UCSD-AML1 (cell line): Measurements from ENCODE around the gene NEDD9.

Experiments
- DNase-seq: peaks from one replicate; lab custom pipeline; 2025; ENCODE audit not compliant: unreplicated experiment; lab: John Stamatoyannopoulos, UW

The NEDD9 gene

GRCh38 chr6:11260249-11261038, 28.0 kb upstream of the NEDD9 start:
- DNase-seq: no peak

DNA sequence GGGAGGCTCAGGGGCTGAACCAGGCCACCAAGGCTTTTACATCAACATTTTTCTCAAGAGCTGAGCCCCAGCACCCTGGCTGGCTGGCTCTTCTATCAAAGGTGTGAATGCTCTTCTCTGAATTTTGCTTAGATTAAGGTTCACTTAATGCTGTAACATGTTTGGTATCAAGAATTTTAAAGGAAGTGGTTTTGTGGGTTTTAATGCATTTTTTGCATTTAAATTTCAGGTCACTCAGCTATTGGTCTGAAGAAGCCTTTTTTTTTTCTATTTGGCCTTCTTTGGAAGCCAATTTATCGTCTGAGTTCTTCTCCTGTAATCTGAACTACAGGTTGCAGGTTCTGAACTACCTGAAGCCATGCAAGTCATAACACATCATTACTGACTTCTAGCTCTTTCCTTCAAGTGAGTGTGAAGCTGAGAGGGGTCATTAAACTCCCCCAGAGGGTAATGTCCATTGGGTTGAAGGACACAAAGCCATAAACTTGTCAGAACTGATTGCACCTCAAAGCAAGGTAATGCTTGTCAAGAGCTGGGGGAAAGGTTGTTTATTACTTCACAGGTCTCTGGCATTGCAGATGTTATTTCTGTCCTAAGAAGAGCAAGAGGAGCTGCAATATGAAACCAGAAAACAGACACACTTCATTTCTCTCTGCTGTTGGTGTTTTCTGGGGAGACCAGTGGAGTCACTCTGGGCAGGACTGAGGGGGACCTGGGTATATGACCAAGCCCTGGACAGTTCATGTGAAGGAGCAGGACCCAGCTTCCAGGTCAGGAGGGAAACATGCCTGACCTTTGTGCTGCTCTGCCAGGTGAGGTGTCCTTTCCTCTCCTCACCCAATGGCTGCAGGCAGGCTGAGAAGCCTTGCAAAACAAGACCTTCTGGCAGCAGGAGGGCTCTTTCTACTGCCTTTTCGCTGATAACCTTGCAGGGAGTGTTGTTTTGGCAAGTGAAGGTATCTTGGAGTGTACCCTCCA, 26.1 kb upstream of the NEDD9 start:
- DNase-seq: no peak

DNA sequence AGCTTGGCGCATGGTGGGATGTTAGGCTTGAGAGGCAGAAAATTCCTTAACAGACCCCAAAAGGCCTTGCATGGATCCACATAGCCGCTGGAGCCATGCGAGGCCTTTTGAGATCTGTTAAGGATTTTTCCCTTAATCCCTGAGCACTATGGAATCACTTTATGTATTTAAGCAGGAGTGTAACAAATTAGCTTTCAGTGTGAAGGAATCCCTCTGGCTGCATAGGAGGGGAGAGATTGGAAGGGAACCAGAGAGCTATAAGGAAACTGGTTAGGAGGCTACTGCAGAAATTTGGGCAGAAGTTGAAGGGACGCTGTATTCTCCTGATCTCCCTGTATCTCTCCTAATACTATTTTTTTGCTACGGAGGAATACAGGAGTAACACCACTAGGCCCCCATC, 23.1 kb upstream of the NEDD9 start:
- no peak for DNase-seq

DNA sequence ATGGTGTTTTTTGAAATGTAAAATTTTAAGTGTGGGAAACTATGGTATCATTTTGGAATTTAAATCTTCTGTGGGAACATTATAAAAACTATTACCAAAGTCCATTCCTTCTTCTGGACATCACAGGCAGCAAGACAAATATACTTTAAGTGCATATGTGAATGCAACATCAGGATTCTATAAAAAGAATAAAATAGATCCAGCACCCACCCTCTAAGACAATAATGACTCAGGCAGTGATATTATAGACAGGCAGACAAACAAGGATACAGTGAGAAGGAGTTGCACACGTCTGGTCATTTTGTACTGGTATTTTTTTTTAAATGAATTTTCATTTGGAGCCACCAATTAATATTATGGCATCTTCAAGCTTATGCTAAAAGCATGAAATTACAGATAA, 21.1 kb upstream of the NEDD9 start:
- no peak for DNase-seq

GRCh38 chr6:11251553-11252360, 19.3 kb upstream of the NEDD9 start:
- no peak for DNase-seq

DNA sequence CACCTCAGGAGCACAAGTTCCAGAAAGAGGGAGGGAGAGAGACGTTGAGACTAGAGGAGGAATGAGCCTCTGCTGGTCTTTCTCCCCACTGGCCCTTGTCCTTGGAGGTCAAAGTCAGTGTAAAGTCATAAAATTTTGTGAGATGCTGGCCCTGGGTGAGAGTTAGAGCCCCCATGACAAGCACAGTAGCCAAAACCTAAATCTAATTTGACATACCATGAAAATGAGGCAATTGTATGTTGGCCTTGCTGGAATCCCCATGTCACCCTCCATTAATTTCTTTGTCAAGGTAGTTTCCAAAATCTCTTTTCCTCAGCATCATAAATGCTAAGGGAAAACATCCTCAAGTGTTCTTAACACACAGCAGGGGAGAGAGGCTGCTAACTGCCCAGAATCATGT, 17.6 kb upstream of the NEDD9 start:
- DNase-seq: no peak

GRCh38 chr6:11248974-11249761, 16.7 kb upstream of the NEDD9 start:
- no peak for DNase-seq

GRCh38 chr6:11246722-11247121, 14.3 kb upstream of the NEDD9 start:
- no peak for DNase-seq

DNA sequence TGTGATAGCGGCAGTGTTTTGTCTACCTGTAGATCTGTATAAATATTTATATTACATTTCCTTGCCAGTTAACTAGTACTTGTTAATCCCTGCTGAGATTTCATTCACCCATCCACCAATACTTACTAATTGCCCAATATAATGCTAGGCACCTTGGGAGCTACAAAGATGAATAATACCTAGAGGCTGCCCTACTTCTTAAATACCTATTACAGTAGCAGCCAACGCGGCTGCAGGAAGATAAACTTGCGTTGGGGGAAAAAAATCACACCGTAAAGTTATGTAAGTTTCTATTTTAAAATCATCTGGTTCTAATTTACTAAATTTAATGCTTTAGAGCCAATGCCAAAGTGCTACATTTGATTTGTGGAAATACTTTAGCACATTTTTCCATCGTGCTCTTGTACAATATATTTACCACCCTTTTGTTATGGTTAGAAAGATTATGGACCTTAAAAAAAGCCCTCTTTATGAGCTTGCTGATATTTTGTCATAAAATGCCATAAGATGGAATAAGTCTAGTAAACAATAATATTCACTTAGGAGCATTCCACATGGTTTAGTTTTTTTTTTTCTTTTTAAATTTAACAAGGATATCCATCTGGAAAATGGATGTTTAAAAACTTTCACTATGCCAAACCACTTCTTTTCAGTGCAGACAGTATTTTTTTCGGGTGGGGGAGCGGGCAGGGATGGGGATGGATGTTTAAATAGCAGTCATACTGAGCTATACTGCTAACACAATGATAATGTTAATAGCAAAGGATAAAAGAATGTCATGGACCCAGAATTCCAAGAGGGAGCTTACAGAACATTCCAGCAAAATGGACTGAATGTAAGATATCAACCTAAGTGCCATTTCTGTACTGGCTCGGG, 13.2 kb upstream of the NEDD9 start:
- DNase-seq: no peak

DNA sequence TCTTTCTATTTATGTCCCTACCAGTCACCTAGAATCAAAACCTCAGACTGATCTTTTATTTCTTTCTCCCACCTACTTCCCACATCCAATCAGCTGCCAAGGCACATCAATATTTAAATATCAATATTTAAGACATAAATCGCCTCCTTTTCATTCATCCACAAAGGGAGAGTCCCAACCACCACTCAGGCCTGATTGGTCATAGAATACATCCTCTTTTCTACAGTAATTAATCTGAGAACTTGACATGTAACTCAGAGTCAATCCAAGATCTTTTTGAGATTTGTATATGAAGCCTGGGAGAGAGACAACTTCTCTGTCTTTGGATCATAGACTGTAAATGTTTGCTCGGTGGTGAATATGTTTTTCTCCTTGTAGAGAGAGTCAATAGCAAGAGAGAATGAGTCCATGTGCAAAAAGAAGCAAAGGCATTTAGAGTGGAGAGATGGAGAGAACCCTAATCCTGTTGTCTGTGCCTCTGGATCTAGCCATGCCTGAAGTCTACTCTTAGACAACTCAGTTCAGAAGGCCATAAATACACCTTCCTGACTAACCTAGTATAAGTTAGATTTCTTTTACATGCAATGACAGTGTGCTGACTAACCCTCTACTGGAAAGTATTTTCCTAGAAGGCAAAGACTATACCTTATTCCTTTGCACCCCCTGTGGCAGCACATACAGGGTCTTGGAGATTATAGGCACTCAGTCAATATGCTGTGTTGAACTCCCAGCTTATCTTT, 12.1 kb upstream of the NEDD9 start:
- DNase-seq: no peak

DNA sequence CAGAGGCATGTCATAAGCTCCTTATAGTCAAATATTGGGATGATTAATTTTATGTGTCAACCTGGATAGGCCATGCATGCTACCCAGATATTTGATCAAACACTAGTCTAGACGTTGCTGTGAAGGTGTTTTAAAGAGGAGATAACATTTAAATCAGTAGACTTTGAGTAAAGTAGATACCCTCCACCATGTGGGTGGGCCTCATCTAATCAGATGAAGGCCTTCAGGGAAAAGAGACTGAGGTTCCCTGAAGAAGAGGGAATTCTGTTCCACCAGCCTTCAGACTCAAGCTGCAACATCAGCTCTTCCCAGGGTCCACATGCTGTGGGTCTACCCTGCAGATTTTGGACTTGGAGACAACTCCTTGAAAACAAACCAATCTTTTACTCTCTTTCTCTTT, 11.4 kb upstream of the NEDD9 start:
- DNase-seq: no peak

DNA sequence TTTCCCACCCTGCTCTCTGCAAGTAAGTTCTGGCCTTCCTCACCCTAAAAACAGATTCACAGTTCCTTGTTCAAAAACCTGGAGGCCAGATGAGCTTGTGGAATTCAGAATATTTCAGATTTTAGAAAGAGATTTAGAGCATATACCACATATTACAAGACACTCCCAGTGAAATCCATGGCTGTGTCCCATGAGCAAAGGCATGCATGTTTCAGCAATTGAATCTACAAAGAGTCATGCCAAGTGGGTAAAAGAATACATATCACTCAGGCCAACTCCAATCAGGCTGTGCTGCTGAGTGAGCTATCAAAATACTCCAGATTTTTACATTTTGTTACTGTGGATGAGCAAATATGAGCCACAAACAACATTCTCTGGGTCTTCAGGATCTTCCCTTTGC, 10.2 kb upstream of the NEDD9 start:
- no peak for DNase-seq

DNA sequence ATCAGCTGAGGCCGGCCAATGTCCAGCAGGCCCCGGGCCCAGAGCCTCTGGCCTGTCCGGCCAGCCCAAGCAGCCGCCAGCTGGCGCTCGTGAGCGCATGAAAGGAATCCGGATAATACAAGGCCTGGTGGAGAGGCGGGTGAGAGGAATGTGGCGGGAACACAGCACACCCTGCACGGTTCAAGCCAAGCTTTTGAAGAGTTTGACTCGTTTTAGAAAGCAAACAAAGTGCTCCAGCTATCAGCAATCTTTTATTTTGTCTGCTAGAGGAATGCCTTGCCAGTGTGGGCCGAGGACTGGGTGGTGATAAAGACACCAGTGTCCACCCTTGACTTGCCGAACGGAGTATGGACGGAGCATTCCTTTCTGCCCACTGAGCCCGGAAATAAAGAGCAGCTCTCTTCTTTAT, 9.3 kb upstream of the NEDD9 start:
- no peak for DNase-seq

GRCh38 chr6:11241154-11241792, 8.8 kb upstream of the NEDD9 start:
- no peak for DNase-seq

DNA sequence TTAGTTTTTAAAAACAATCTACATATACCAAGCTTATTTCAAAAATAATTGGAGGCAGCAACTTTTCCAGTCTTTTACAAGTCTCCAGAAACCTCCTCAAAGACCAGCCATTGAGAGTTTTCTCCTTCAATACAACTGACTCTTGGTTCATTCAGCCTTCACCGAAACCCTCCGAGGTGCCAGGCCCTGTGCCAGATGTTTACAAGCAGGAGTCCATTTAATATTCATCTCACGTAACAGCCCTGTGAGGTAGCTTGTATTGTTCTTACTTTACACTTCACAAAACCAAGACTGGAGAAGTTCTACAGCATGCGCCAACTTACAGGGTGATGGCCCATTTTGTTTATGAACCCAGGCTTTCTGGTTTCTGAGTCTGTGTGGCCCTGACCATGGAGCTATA, 5.5 kb upstream of the NEDD9 start:
- no peak for DNase-seq

DNA sequence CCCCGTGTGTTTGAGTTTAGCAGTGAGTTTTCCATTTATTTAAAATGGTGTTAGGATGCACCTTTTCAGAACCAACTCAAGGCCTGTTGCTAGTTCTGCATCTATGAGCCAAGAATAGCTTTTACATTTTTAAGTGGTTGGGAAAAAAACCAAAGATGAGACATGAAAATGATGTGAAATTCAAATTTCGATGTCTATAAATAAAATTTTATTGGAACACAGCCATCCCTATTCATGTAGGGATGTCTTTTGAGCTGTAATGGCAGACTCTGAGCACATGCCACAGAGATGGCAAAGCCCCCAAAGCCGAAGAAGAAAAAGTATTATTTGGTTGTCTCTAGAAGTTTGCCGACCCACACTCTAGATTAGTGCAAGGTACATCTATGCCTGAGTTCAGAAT, 5.0 kb upstream of the NEDD9 start:
- no peak for DNase-seq

DNA sequence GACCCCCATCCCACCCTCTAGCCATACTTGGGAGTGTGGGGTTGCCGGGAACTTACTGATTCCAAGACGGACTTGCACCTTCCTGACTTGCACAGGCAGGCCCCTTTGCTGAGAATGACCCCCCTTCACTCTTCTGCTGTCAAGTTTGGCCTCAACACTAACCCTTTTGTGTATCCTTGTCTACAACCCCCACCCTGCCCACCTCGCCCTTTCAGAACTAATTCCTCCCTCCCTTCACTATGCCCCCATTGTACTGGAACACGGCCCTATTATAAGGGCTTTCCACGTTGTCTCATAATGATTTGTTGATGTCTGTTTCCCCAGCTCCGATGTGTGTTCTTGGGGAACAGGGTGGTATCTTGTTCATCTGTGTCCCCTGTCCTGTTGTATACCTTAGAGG, 4.4 kb upstream of the NEDD9 start:
- DNase-seq: no peak

- DNase-seq: peak; percentile 32
Measured at GRCh38 chr6:11236076-11236750, 3.7 kb upstream of the NEDD9 start.
